ENCODE measurements around the gene TXNL4B.

The TXNL4B gene

GRCh38 chr16:72110662-72111615, 17.5 kb upstream of the TXNL4B start:
- Histone ChIP-seq H3K4me1 (ENCODE audit: control insufficient read depth, insufficient read depth, low read length) (no peaks in the 10 kb centered on the region), H3K4me2 (ENCODE audit: low read length) (no peak overlapping the region), H3K27me3 (ENCODE audit: control insufficient read depth, insufficient read depth, low read length) (no peaks in the 10 kb centered on the region), H3K4me3 (ENCODE audit: low read length) (no peak overlapping the region), H3K36me3 (ENCODE audit: insufficient read depth, low read length) (peaks cover 69% of the 10 kb centered on the region), H3K9me3 (replicated peaks; ENCODE audit: low read length) (no peaks in the 10 kb centered on the region), H3K9ac (ENCODE audit: low read depth, low read length) (no peak overlapping the region)

GRCh38 chr16:72109966-72110530, 16.6 kb upstream of the TXNL4B start:
- peaks cover 78% of the 10 kb centered on the region for H3K36me3 ChIP-seq (ENCODE audit: insufficient read depth, low read length)

GRCh38 chr16:72109300-72109699, 15.9 kb upstream of the TXNL4B start:
- Histone ChIP-seq H3K4me1 (ENCODE audit: control insufficient read depth, insufficient read depth, low read length) (no peaks in the 10 kb centered on the region), H3K9ac (ENCODE audit: low read depth, low read length) (no peak overlapping the region), H3K27me3 (ENCODE audit: control insufficient read depth, insufficient read depth, low read length) (no peaks in the 10 kb centered on the region), H3K36me3 (ENCODE audit: insufficient read depth, low read length) (peaks cover 86% of the 10 kb centered on the region), H3K4me3 (ENCODE audit: low read length) (no peak overlapping the region), H3K4me2 (ENCODE audit: low read length) (no peak overlapping the region), H3K9me3 (replicated peaks; ENCODE audit: low read length) (no peaks in the 10 kb centered on the region)

More at GRCh38 chr16:72109966-72110530, 16.6 kb upstream of the TXNL4B start:
- Histone ChIP-seq H3K9me3 (replicated peaks; ENCODE audit: low read length) (no peaks in the 10 kb centered on the region), H3K4me1 (ENCODE audit: control insufficient read depth, insufficient read depth, low read length) (no peaks in the 10 kb centered on the region), H3K27me3 (ENCODE audit: control insufficient read depth, insufficient read depth, low read length) (no peaks in the 10 kb centered on the region), H3K9ac (ENCODE audit: low read depth, low read length) (no peak overlapping the region), H3K4me2 (ENCODE audit: low read length) (no peak overlapping the region), H3K4me3 (ENCODE audit: low read length) (no peak overlapping the region)

- H3K4me2 ChIP-seq (ENCODE audit: low read length), result no peak overlapping the region
- no peak overlapping the region for H3K4me3 ChIP-seq (ENCODE audit: low read length)
- H3K9ac ChIP-seq (ENCODE audit: low read depth, low read length), result no peak overlapping the region
- no peaks in the 10 kb centered on the region for H3K4me1 ChIP-seq (ENCODE audit: control insufficient read depth, insufficient read depth, low read length)
- no peaks in the 10 kb centered on the region for H3K9me3 ChIP-seq (replicated peaks; ENCODE audit: low read length)
- peaks cover 92% of the 10 kb centered on the region for H3K36me3 ChIP-seq (ENCODE audit: insufficient read depth, low read length)
- H3K27me3 ChIP-seq (ENCODE audit: control insufficient read depth, insufficient read depth, low read length), result no peaks in the 10 kb centered on the region
Observed at GRCh38 chr16:72108353-72109102, 15.1 kb upstream of the TXNL4B start.

- Histone ChIP-seq H3K4me1 (ENCODE audit: control insufficient read depth, insufficient read depth, low read length) (no peaks in the 10 kb centered on the region), H3K4me3 (ENCODE audit: low read length) (no peak overlapping the region), H3K4me2 (ENCODE audit: low read length) (no peak overlapping the region), H3K9me3 (replicated peaks; ENCODE audit: low read length) (no peaks in the 10 kb centered on the region), H3K9ac (ENCODE audit: low read depth, low read length) (no peak overlapping the region), H3K27me3 (ENCODE audit: control insufficient read depth, insufficient read depth, low read length) (no peaks in the 10 kb centered on the region), H3K36me3 (ENCODE audit: insufficient read depth, low read length) (peaks cover 94% of the 10 kb centered on the region)
Observed at GRCh38 chr16:72107371-72107770, 14.0 kb upstream of the TXNL4B start.

GRCh38 chr16:72105978-72106377, 12.6 kb upstream of the TXNL4B start:
- H3K4me3 ChIP-seq (ENCODE audit: low read length), result no peak overlapping the region
- H3K9ac ChIP-seq (ENCODE audit: low read depth, low read length), result no peak overlapping the region
- H3K36me3 ChIP-seq (ENCODE audit: insufficient read depth, low read length), result peaks cover 94% of the 10 kb centered on the region
- no peak overlapping the region for H3K4me2 ChIP-seq (ENCODE audit: low read length)
- H3K9me3 ChIP-seq (replicated peaks; ENCODE audit: low read length), result no peaks in the 10 kb centered on the region
- no peaks in the 10 kb centered on the region for H3K27me3 ChIP-seq (ENCODE audit: control insufficient read depth, insufficient read depth, low read length)
- H3K4me1 ChIP-seq (ENCODE audit: control insufficient read depth, insufficient read depth, low read length), result no peaks in the 10 kb centered on the region

- no peaks in the 10 kb centered on the region for H3K27me3 ChIP-seq (ENCODE audit: control insufficient read depth, insufficient read depth, low read length)
- no peak overlapping the region for H3K4me3 ChIP-seq (ENCODE audit: low read length)
- no peak overlapping the region for H3K4me2 ChIP-seq (ENCODE audit: low read length)
- H3K36me3 ChIP-seq (ENCODE audit: insufficient read depth, low read length), result peaks cover 94% of the 10 kb centered on the region
- H3K9ac ChIP-seq (ENCODE audit: low read depth, low read length), result no peak overlapping the region
- no peaks in the 10 kb centered on the region for H3K9me3 ChIP-seq (replicated peaks; ENCODE audit: low read length)
- no peaks in the 10 kb centered on the region for H3K4me1 ChIP-seq (ENCODE audit: control insufficient read depth, insufficient read depth, low read length)
Observed at GRCh38 chr16:72104905-72105304, 11.5 kb upstream of the TXNL4B start.

GRCh38 chr16:72101195-72101594, 7.8 kb upstream of the TXNL4B start:
- Histone ChIP-seq H3K4me2 (ENCODE audit: low read length) (no peak overlapping the region), H3K9ac (ENCODE audit: low read depth, low read length) (no peak overlapping the region)

GRCh38 chr16:72099377-72099818, 6.0 kb upstream of the TXNL4B start:
- no peak overlapping the region for H3K4me2 ChIP-seq (ENCODE audit: low read length)
- H3K9ac ChIP-seq (ENCODE audit: low read depth, low read length), result no peak overlapping the region
- H3K4me1 ChIP-seq (ENCODE audit: control insufficient read depth, insufficient read depth, low read length), result peaks cover 12% of the 10 kb centered on the region
- H3K27me3 ChIP-seq (ENCODE audit: control insufficient read depth, insufficient read depth, low read length), result no peaks in the 10 kb centered on the region
- peaks cover 82% of the 10 kb centered on the region for H3K36me3 ChIP-seq (ENCODE audit: insufficient read depth, low read length)
- H3K4me3 ChIP-seq (ENCODE audit: low read length), result no peak overlapping the region
- H3K9me3 ChIP-seq (replicated peaks; ENCODE audit: low read length), result no peaks in the 10 kb centered on the region

More at GRCh38 chr16:72101195-72101594, 7.8 kb upstream of the TXNL4B start:
- no peaks in the 10 kb centered on the region for H3K27me3 ChIP-seq (ENCODE audit: control insufficient read depth, insufficient read depth, low read length)
- no peaks in the 10 kb centered on the region for H3K9me3 ChIP-seq (replicated peaks; ENCODE audit: low read length)
- no peak overlapping the region for H3K4me3 ChIP-seq (ENCODE audit: low read length)
- H3K4me1 ChIP-seq (ENCODE audit: control insufficient read depth, insufficient read depth, low read length), result no peaks in the 10 kb centered on the region
- H3K36me3 ChIP-seq (ENCODE audit: insufficient read depth, low read length), result peaks cover 96% of the 10 kb centered on the region

- no peaks in the 10 kb centered on the region for H3K9me3 ChIP-seq (replicated peaks; ENCODE audit: low read length)
- no peaks in the 10 kb centered on the region for H3K27me3 ChIP-seq (ENCODE audit: control insufficient read depth, insufficient read depth, low read length)
- no peak overlapping the region for H3K4me2 ChIP-seq (ENCODE audit: low read length)
- peaks cover 13% of the 10 kb centered on the region for H3K4me1 ChIP-seq (ENCODE audit: control insufficient read depth, insufficient read depth, low read length)
- H3K4me3 ChIP-seq (ENCODE audit: low read length), result no peak overlapping the region
- H3K36me3 ChIP-seq (ENCODE audit: insufficient read depth, low read length), result peaks cover 77% of the 10 kb centered on the region
- no peak overlapping the region for H3K9ac ChIP-seq (ENCODE audit: low read depth, low read length)
Observed at GRCh38 chr16:72098936-72099335, 5.5 kb upstream of the TXNL4B start.

GRCh38 chr16:72094266-72094610, 818 bp upstream of the TXNL4B start:
- no peaks in the 10 kb centered on the region for H3K27me3 ChIP-seq (ENCODE audit: control insufficient read depth, insufficient read depth, low read length)
- H3K9ac ChIP-seq (ENCODE audit: low read depth, low read length), result peak overlapping the region; percentile 97
- H3K36me3 ChIP-seq (ENCODE audit: insufficient read depth, low read length), result peaks cover 42% of the 10 kb centered on the region
- H3K9me3 ChIP-seq (replicated peaks; ENCODE audit: low read length), result no peaks in the 10 kb centered on the region
- peaks cover 25% of the 10 kb centered on the region for H3K4me1 ChIP-seq (ENCODE audit: control insufficient read depth, insufficient read depth, low read length)
- H3K4me2 ChIP-seq (ENCODE audit: low read length), result peak overlapping the region; percentile 95
- H3K4me3 ChIP-seq (ENCODE audit: low read length), result peak overlapping the region; percentile 86

Measured in skeletal muscle satellite cell (primary cell).